Left renal cortex interstitium (tissue), 4 donors: ENCODE data around the gene RPS21. TPM values are rescaled to one million over a fixed set of nuclear protein-coding genes. Genes with fewer than 3 reads are reported as not detected.
A peak's percentile ranks its signal among the peaks of the same experiment; 100 is the strongest.

Experiments used
- DNase-seq, 4 donors: peaks; one replicate each; pipeline ENCODE4 v3.0.0-alpha.2; 2013; ENCODE audit warnings: low read depth in 4 of 4, low spot score in 2 of 4, missing footprints in 1 of 4
- polyA plus RNA-seq, 4 donors: library from polyadenylated mRNA; unstranded; fragments of 120-200 nt; gene quantifications; one replicate each; pipeline ENCODE4 v1.2.1, GENCODE V29; 2013; ENCODE audit not compliant: insufficient read length in 4 of 4

RPS21 gene
- polyA plus RNA-seq, result 1,000 to 10,000 TPM in 1 of 4 donors, 100 to 1,000 TPM in 3; 820 to 1,197 (median 904) TPM

GRCh38 chr20:62386383-62387218 is at the start of gene RPS21:
Gene RPS21, plus strand, starts transcription at chr20:62387103. Its CDS starts 236 bp downstream, at chr20:62387339.
- DNase-seq, result peak in 2 of 4 donors; percentile 80 to 86

DNA sequence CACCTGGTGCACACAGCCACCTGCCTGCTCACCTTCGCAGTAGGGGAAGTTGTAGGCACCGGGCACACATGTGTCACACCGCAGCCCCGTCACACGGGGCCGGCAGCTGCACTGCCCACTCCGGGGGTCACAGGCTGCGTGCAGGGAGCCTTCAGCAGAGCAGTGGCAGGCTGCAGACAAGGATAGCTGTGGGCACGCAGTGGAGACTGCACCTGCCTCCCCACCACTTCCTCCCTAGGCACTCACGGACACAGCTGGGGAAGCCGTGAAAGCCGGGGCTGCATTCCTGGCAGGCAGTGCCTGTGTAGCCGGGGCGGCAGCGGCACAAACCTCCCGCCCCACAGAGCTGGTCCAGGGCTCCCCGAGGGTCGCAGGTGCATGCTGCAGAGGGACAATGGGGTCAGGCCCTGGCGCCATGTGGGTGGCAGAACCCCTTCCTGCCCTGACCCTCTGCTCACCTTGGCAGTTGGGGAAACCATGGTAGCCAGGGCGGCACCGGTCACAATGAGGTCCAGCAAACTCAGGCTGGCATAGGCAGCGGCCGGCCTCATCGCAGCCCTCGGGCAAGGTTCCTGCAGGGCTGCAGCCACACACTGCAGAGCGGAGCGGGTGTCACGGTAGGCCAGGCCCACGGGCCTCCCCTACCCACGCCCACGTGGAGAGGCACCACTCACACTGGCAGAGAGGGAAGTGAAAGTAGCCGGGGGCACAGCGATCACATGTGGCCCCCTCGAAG is 49.2 kb upstream of the RPS21 start:
- DNase-seq, result no peak

GRCh38 chr20:62338294-62338620 is 48.6 kb upstream of the RPS21 start:
- no peak for DNase-seq

- DNase-seq, result no peak
Measured at GRCh38 chr20:62339647-62340062, 47.2 kb upstream of the RPS21 start.

DNA sequence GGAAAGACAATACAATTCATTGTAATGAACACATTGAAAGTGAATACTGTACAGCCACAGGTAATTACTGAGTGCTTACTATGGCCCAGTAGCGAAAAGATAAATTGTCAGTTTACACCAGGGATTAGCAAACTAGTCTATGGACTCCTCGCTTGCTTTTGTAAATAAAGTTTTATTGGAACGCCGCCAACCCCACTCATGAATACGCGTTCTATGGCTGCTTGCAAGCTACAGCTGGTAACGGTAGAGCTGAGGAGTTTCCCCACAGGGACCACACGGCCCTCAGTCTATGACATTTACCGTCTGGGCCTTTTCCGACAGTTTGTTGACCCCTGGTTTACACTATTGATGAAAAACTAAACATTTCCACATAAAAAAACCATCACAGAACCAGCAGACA is 44.0 kb upstream of the RPS21 start:
- DNase-seq, result no peak

- DNase-seq, result no peak
Measured at GRCh38 chr20:62344092-62344491, 42.8 kb upstream of the RPS21 start.

GRCh38 chr20:62344782-62345181 is 42.1 kb upstream of the RPS21 start:
- no peak for DNase-seq

DNA sequence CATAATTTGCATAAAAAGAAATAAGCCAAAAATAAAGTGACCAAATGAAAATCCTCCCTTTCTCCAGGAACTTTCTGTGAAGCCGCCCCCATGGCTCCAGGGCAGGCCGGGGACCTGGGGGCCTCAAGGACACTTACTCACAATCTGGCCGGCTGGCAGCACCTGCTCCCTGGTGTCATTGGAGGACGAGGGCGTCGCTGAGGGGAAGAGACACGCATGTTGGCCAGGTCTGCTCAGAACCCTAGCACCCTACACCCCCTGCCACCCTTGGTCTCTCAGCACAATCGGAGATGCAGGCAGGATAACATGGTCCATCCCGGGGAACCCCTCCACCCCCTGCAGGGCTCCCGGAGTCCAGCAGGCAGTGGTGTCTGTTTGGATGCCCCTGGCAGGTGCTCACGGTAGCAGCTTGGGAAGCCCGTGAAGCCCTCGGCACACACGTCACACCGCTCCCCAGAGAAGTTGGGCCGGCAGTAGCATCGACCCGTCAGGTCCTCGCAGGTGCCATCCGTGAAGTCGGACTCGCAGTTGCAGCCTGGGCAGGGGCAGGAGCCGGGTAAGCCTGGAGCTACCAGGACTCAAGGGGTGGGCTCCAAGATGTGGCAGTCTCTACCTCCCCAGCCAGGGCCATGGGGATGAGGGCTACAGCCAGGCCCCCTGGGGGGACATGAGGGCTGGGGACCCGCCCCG is 41.1 kb upstream of the RPS21 start:
- DNase-seq, result no peak

DNA sequence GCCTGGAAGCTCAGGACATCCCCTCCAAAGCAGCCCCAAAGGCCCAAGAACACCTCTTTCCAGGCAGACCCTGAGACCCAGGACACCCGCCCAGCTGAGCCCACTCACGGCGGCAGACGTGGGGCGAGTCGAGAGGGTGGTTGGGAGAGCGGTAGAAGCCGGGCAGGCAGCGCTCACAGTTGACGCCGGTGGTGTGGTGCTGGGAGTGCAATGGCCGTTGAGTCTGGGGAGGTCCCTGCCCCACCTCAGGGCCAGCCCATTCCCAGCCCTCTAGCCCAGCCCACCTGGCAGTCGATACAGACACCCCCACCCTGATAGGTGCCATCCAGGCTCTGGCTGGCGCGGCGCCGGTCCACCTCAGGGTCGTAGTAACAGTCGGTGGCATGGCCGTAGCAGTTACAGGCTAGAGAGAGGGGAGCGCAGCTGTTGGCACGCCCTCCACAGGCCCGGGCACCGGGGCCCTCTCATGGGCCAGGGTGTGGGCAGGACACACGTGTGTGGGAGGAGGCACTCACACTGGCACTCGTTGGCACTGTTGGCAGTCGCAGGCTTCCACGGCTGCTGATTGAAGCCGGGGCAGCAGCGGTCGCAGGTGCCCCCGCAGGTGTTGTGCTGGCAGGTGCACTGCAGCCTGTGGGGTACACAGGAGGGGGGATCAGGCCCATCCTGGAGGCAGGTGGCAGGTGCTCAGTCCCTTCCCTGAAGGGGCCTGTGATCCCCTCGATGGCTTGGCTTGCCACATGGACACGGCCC is 40.3 kb upstream of the RPS21 start:
- no peak for DNase-seq

DNA sequence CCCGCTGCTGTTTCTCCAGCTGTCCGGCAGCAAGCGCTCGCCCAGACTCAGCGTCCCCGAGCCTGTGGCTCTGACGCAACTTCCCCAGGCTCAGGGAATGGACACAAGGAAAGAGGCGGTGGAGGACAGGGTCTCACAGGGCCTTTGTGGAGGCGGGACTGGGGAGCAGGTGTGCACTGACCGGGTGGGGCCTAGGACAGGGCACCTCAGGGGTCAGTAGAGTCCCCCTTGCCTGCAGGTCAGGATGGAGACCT is 39.8 kb upstream of the RPS21 start:
- DNase-seq, result no peak

GRCh38 chr20:62347445-62347844 is 39.5 kb upstream of the RPS21 start:
- DNase-seq, result no peak

DNA sequence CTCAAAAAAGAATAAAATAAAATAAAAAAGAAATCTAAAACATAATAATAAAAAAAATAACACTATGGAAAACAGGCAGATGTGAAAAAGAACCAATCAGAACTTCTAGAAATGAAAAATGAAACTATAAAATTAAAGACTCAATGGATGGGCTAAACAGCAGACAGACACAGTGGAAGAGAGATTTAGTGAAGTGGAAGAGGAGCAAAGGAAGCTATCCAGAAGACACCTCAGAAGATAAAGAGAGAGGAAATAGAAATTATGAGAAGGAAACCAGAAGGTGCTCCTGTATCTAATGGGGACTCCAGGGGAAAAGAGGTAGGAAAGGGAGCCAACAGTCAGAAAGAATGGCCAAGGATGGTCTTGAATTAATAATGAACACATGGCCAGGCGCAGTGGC is 38.3 kb upstream of the RPS21 start:
- no peak for DNase-seq

GRCh38 chr20:62349556-62350097 is 37.3 kb upstream of the RPS21 start:
- no peak for DNase-seq

- no peak for DNase-seq
Measured at GRCh38 chr20:62350098-62350628, 36.7 kb upstream of the RPS21 start.

DNA sequence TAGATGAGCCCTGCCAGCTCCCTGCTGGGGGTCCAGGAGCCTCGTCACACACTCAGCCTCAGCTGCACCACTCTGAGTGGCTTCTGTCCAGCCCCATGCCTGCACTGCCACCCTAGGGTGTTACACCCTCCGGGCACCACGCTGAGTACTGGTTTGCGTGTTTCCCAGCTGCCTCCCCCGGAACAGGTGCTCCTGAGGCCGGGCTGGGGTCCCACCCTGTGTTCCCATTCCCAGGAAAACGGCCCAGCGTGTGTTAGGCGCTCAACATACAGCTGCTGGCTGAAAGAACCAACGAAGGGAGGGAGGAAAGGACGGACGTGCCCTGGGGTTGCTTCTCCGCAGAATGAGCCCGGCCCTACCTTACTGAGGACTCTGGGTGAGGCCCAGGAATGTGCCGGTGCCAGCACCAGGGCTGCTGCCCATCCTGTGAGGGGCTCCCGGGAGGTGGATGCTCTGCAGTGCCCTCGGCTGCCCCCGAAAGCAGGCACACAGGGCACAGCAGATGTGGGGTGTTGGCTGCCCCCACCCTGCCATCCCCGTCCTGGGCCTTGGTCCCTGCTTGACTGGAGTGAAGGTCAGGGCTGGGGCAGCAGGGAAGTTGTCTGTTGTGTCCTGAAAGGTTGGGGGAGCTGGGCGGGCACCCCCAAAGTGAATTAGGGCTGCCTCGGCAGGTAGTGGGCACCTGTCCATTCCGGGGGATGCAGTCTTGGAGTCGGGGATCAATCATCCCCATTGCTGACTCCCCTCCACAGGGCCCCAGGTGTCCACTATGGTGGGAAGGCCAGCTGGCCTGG is 36.1 kb upstream of the RPS21 start:
- DNase-seq, result no peak

GRCh38 chr20:62351469-62352401 is 35.2 kb upstream of the RPS21 start:
- DNase-seq, result no peak

- DNase-seq, result no peak
Measured at GRCh38 chr20:62352402-62353288, 34.3 kb upstream of the RPS21 start.
